ENCODE measurements around the gene IPCEF1.

GRCh38 chr6:154304191-154304590 lies 52.4 kb downstream of the IPCEF1 start:
- TF ChIP-seq CTCF (IDR thresholded peaks at IDR 0.05) (no peak), POLR2A (IDR thresholded peaks at IDR 0.05) (no peak), EP300 (IDR thresholded peaks at IDR 0.05) (no peak), POLR2AphosphoS5 (IDR thresholded peaks at IDR 0.05) (no peak)

Measured in suprapubic skin (tissue), 4 donors.